Hepatocyte (in vitro differentiated cells): ENCODE measurements around the gene MRPL21.

Experiments used
- CTCF ChIP-seq: fragments of 200-600 bp; sonication (generic); IDR thresholded peaks from 2 replicates; pipeline ENCODE4 v1.5.1; 2016; ENCODE audit warnings: antibody characterized with exemption, mild to moderate bottlenecking; ENCODE audit not compliant: poor library complexity
- EZH2 ChIP-seq: fragments of 200-600 bp; sonication (generic); IDR thresholded peaks from 2 replicates; pipeline ENCODE4 v1.6.1; 2016; ENCODE audit warnings: antibody characterized with exemption, mild to moderate bottlenecking, borderline replicate concordance
- EZH2phosphoT487 ChIP-seq: fragments of 200-600 bp; sonication (generic); IDR thresholded peaks from one replicate; pipeline ENCODE4 v1.6.1; 2018; ENCODE audit warnings: antibody characterized with exemption, mild to moderate bottlenecking, low read depth, moderate library complexity; ENCODE audit not compliant: unreplicated experiment, severe bottlenecking

- TF ChIP-seq CTCF, result no peak
- no peak for TF ChIP-seq EZH2
- no peak for TF ChIP-seq EZH2phosphoT487
These were observed 51.0 kb downstream of the MRPL21 start for GRCh38 chr11:68852628-68853027.
